Spleen (tissue), 7 donors: ENCODE measurements around the gene P4HTM.

Experiments used
- CTCF ChIP-seq, 11 experiments: fragments of 200-600 bp in 7 of 11; fragments of 450-650 bp in 4 of 11; sonication (generic) in 4 of 11; IDR thresholded peaks in 8 of 11; conservative IDR thresholded peaks in 3 of 11; 1 replicate in 7 of 11; 2 replicates in 4 of 11; pipeline versions ENCODE4 v1.4.0 to v1.8.0; 2016 to 2021; ENCODE audit warnings: antibody characterized with exemption in 11 of 11, inconsistent platforms in 4 of 11, mild to moderate bottlenecking in 1 of 11
- POLR2A ChIP-seq, 3 donors: fragments of 450-650 bp; IDR thresholded peaks; one replicate each; pipeline ENCODE4 v1.5.1; 2017; ENCODE audit warnings: antibody characterized with exemption in 3 of 3, mild to moderate bottlenecking in 1 of 3
- POLR2AphosphoS5 ChIP-seq, 3 donors: sonication (generic); formaldehyde crosslinking; IDR thresholded peaks; one replicate each; pipeline ENCODE4 v1.5.1; 2017; ENCODE audit warnings: antibody characterized with exemption in 3 of 3
- donor health status: DM: no; HTN: no; CAD: no; lungs with moderate emphysema.
- donor health status: DM: no; HTN: no; CAD: no.
- donor health status: DM: no; HTN: no; CAD: no.

GRCh38 chr3:48989796-48990635, at the start of gene P4HTM:
- TF ChIP-seq CTCF (IDR thresholded peaks at IDR 0.05 in 8 of 11, conservative IDR thresholded peaks at IDR 0.05 in 3 of 11): peak in 6 of 11 experiments; percentile 9 to 36 (median 25)
- TF ChIP-seq POLR2AphosphoS5 (IDR thresholded peaks at IDR 0.05): peak; percentile 79 to 87 (median 86)
- TF ChIP-seq POLR2A (IDR thresholded peaks at IDR 0.05): no peak
